Cardiac fibroblast (primary cell): ENCODE results near the gene AXDND1.
"Not testable (repeated sequence)": the region's sequence is repeated elsewhere in the genome, so short reads cannot be mapped to it uniquely, and the experiment has no call there.

Source experiments
- DNase-seq, 2 donors: peaks; one replicate each; pipeline versions ENCODE4 v3.0.0 to v3.0.0-alpha.2; 2010; ENCODE audit warnings: low read depth in 2 of 2
- H3K4me3 ChIP-seq, 2 donors: replicated peaks in 1 of 2; 1 replicate in 1 of 2; 2 replicates in 1 of 2; pipeline ENCODE4 v1.5.1; 2011; ENCODE audit warnings: low read depth in 2 of 2, low read length in 2 of 2, mild to moderate bottlenecking in 2 of 2, moderate library complexity in 1 of 2
- TF ChIP-seq, protein P1 (sequence below): IDR thresholded peaks from one replicate; pipeline ENCODE4 v1.5.1; 2011; ENCODE audit warnings: low read depth, mild to moderate bottlenecking, low read length, inconsistent platforms

The AXDND1 gene

DNA sequence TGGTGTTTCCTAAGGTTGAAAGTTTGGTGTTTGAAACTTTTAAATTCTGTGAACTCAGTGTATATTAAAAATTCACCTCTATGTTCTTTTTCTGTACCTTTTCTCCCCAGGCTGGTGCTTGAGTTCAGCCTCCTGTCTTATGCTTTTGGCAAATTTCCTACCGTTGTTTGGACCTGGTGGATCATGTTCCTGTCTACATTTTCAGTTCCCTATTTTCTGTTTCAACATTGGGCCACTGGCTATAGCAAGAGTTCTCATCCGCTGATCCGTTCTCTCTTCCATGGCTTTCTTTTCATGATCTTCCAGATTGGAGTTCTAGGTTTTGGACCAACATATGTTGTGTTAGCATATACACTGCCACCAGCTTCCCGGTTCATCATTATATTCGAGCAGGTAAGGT lies 24.9 kb upstream of the AXDND1 start:
- no peak for DNase-seq
- no peak overlapping the region for H3K4me3 ChIP-seq
- TF ChIP-seq, protein P1, sequence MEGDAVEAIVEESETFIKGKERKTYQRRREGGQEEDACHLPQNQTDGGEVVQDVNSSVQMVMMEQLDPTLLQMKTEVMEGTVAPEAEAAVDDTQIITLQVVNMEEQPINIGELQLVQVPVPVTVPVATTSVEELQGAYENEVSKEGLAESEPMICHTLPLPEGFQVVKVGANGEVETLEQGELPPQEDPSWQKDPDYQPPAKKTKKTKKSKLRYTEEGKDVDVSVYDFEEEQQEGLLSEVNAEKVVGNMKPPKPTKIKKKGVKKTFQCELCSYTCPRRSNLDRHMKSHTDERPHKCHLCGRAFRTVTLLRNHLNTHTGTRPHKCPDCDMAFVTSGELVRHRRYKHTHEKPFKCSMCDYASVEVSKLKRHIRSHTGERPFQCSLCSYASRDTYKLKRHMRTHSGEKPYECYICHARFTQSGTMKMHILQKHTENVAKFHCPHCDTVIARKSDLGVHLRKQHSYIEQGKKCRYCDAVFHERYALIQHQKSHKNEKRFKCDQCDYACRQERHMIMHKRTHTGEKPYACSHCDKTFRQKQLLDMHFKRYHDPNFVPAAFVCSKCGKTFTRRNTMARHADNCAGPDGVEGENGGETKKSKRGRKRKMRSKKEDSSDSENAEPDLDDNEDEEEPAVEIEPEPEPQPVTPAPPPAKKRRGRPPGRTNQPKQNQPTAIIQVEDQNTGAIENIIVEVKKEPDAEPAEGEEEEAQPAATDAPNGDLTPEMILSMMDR, result no peak

DNA sequence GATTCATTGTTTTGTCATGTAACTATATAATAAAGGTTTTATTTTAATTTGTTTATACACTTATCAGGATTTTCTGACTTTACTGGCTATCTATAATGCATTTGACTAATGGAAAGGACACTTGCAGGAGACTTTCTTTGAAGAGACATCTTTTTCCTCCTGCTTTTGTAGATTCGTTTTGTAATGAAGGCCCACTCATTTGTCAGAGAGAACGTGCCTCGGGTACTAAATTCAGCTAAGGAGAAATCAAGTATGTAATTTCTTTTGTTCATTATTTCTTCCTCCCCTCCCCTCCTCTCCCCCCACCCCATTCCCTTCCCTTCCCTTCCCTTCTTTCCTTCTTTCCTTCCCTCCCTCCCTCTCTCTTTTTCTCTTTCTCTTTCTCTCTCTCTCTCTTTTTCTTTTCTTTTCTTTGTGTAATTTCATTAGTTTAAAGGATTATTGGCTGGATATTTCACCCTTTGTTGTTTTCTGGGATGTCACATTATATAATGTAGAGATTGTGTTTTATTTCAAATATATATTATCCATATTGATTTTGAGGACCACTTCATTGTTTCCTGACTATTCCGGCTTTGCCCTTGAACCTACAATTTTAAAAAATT lies 23.7 kb upstream of the AXDND1 start:
- DNase-seq, result no peak
- H3K4me3 ChIP-seq, result no peak overlapping the region
- TF ChIP-seq, protein P1, result no peak

DNA sequence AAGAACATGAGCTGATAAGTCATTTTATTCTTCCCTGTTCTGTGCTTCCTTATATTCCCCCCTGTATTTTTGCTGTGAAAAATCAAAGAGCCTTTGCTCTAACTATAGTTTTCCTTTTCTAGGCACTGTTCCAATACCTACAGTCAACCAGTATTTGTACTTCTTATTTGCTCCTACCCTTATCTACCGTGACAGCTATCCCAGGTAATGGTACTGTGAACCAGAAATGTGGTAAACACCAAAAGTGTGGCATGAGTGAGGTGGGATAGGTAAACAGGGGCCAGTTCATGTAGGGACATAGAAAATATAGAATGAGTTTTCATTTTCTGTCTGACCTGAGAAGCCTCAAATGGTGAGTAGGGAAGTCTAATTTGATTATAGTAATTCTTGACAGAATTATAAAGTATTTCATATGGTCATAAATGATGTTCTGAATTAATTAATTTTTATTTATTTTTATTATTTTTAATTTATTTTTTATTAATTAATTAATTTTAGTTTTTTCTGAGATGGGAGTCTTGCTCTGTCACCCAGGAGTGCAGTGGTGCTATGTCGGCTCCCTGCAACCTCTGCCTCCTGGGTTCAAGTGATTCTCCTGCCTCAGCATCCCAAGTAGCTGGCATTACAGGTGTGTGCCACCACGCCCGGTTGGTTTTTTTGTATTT lies 22.9 kb upstream of the AXDND1 start:
- no peak overlapping the region for H3K4me3 ChIP-seq
- TF ChIP-seq, protein P1, result no peak
- no peak for DNase-seq

DNA sequence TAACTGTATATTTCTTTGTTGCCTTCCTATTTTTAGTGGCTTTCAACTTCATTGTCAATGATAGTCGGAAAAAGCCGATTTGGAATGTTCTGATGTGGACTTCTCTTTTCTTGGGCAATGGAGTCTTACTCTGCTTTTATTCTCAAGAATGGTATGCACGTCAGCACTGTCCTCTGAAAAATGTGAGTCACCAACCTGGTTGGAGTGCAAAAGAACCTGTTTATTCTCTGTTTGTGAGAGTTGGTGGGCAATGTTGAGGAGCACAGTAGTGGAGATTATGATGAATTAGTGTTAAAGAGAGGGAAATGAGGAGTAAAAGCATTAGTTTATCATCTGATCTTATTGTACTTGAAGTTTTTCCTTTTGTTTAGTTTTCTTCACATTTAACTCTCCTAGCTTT lies 14.5 kb upstream of the AXDND1 start:
- H3K4me3 ChIP-seq, result no peak overlapping the region
- peak in 1 of 2 donors; percentile 9 for DNase-seq
- TF ChIP-seq, protein P1, result no peak

DNA sequence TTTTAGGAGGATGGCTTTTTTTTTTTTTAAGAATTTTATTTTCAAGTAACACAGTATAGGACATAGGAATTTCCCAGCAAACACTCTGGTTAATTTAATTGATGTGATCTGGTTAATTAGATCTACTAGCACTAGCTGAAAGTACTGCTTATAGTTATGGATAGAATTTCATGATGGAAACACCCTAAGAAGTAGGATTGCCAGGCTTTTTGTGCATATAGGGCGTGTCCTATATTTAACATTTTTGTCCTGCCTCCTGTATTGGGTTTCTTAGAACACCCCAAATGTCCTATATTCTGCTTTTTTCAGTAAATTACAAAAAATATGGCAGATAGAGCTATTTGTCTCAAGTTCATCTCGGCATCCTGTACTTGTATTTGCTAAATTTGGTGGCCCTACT lies 13.5 kb upstream of the AXDND1 start:
- no peak overlapping the region for H3K4me3 ChIP-seq
- no peak for DNase-seq
- TF ChIP-seq, protein P1, result no peak

DNA sequence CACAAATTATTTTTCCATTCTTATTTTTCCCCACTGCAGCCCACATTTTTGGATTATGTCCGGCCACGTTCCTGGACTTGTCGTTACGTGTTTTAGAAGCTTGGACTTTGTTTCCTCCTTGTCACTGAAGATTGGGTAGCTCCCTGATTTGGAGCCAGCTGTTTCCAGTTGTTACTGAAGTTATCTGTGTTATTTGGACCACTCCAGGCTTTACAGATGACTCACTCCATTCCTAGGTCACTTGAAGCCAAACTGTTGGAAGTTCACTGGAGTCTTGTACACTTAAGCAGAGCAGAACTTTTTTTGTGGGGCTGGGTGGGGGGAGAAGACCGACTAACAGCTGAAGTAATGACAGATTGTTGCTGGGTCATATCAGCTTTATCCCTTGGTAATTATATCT lies 12.2 kb upstream of the AXDND1 start:
- H3K4me3 ChIP-seq, result no peak overlapping the region
- TF ChIP-seq, protein P1, result no peak
- peak; percentile 48 to 95 for DNase-seq

DNA sequence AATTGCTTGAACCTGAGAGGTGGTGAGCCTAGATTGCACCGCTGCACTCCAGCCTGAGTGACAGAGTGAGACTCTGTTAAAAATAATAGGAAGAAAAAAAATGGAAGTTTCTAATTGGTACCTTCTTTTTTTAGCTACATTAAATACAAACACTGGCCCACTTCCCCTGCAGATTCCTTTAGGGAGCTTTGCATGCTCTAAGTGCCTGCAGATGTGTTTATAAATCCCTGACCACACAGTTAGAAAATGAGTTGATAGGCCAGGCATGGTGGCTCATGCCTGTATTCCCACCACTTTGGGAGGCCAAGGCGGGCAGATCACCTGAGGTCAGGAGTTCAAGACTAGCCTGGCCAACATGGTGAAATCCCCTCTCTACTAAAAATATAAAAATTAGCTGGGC lies 4.1 kb upstream of the AXDND1 start:
- H3K4me3 ChIP-seq, DNase-seq: not testable (repeated sequence)
